ENCODE results near the gene ASCC3. TPM values are rescaled to one million over a fixed set of nuclear protein-coding genes. Genes with fewer than 3 reads are reported as not detected.

ASCC3 gene
- total and polyA plus RNA-seq, 2 donors (not counting 1 experiment from before 2014, with no cell fraction given) = 9.0 to 42.3 TPM

DNA sequence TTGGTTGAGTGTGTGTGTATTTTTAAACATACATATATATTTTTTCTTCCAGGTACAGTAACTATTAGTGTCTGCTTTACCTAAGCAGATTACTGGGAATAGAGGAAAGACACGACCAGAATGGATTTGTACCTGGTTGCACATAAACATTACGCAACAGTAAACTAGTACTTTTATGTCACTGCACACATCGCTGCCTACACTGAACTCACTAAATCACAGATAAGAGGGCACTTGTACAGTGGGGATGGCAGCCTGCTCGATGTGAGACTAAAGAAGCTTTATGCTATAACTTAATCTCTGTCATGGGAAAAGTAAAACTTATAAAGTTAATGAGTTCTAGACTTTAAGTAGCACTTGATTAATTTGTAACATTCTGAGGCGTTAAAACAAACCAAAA is 326.9 kb downstream of the ASCC3 start:
- no peaks in the 10 kb centered on the region for H3K27me3 ChIP-seq (replicated peaks in 1 of 4; ENCODE audit: control extremely low read depth in 1 of 4, control insufficient read depth in 3 of 4, insufficient read depth in 4 of 4, low read length in 3 of 4)
- no peaks in the 10 kb centered on the region for H3K9me3 ChIP-seq (ENCODE audit: control extremely low read depth in 1 of 3, control insufficient read depth in 2 of 3, insufficient read depth in 1 of 3, low read length in 2 of 3)
- no peak overlapping the region for H3K4me2 ChIP-seq (replicated peaks; ENCODE audit: low read depth, low read length, poor library complexity, severe bottlenecking)
- no peak for ATAC-seq (ENCODE audit: low read depth)
- H3K27ac ChIP-seq (ENCODE audit: low read length in 2 of 2) = no peak overlapping the region
- Mint-ChIP-seq H3K9me3 (ENCODE audit: insufficient read depth) (no peaks in the 10 kb centered on the region), H3K27ac (no peak overlapping the region), H3K27me3 (no peaks in the 10 kb centered on the region), H3K4me3 (no peak overlapping the region), H3K4me1 (no peaks in the 10 kb centered on the region)
- no peak for DNase-seq
- H3K36me3 ChIP-seq (replicated peaks in 1 of 2; ENCODE audit: control extremely low read depth in 1 of 2, control insufficient read depth in 1 of 2, extremely low read depth in 1 of 2, insufficient read depth in 2 of 2, low read length in 1 of 2) = peaks cover 0 to 2% of the 10 kb centered on the region in 2 experiments
- no peak overlapping the region for H2AFZ ChIP-seq (ENCODE audit: insufficient read depth, low read depth, low read length, poor library complexity, severe bottlenecking)
- no peaks in the 10 kb centered on the region for H4K20me1 ChIP-seq (ENCODE audit: control insufficient read depth, insufficient read depth, low read length, poor library complexity, severe bottlenecking)
- POLR2A ChIA-PET = no interaction called here
- H3K4me1 ChIP-seq (ENCODE audit: control insufficient read depth in 2 of 2, insufficient read depth in 2 of 2, low read length in 2 of 2) = no peaks in the 10 kb centered on the region
- TF ChIP-seq EZH2 (IDR thresholded peaks at IDR 0.05; ENCODE audit: borderline replicate concordance, insufficient read depth, low read depth, low read length, poor library complexity, severe bottlenecking) = no peak
- TF ChIP-seq, protein P1, sequence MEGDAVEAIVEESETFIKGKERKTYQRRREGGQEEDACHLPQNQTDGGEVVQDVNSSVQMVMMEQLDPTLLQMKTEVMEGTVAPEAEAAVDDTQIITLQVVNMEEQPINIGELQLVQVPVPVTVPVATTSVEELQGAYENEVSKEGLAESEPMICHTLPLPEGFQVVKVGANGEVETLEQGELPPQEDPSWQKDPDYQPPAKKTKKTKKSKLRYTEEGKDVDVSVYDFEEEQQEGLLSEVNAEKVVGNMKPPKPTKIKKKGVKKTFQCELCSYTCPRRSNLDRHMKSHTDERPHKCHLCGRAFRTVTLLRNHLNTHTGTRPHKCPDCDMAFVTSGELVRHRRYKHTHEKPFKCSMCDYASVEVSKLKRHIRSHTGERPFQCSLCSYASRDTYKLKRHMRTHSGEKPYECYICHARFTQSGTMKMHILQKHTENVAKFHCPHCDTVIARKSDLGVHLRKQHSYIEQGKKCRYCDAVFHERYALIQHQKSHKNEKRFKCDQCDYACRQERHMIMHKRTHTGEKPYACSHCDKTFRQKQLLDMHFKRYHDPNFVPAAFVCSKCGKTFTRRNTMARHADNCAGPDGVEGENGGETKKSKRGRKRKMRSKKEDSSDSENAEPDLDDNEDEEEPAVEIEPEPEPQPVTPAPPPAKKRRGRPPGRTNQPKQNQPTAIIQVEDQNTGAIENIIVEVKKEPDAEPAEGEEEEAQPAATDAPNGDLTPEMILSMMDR (IDR thresholded peaks at IDR 0.05) = no peak
- intact Hi-C loops (cut with micrococcal nuclease) = no loop called here
- CTCF ChIA-PET = no interaction called here
- H3K4me3 ChIP-seq (ENCODE audit: control extremely low read depth in 1 of 5, extremely low read depth in 1 of 5, insufficient read depth in 1 of 5, low read depth in 2 of 5, low read length in 4 of 5) = no peak overlapping the region
- H3K9ac ChIP-seq (ENCODE audit: low read length) = no peak overlapping the region
- H3K79me2 ChIP-seq (ENCODE audit: control insufficient read depth, insufficient read depth, low read length) = no peaks in the 10 kb centered on the region
- no CpG with 5 or more reads among the region's 5 CpGs for WGBS (ENCODE audit: insufficient coverage)

DNA sequence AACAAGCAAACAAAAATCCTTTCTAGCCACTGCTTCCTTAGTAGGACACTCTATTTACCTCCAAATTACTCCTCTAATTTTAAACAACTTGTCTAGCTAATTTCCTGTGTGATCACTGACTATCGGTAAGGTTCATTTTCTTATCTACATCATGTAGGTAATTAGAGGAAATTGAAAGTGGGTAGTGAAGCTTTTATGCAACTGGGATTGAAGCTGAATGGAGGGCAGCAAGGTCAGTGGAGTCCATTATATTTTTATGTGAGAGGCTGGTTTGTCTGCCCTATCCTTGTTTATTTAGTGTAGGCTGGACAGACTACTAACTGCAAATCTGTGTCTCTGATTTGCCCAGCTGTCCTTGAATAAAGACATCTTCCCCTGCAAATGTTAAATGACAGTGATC is 327.9 kb downstream of the ASCC3 start:
- ATAC-seq (ENCODE audit: low read depth) = no peak
- no peak overlapping the region for H2AFZ ChIP-seq (ENCODE audit: insufficient read depth, low read depth, low read length, poor library complexity, severe bottlenecking)
- ChIA-PET POLR2A (no interaction called here), CTCF (no interaction called here)
- Mint-ChIP-seq H3K9me3 (ENCODE audit: insufficient read depth) (no peaks in the 10 kb centered on the region), H3K4me1 (no peaks in the 10 kb centered on the region), H3K27ac (no peak overlapping the region), H3K4me3 (no peak overlapping the region), H3K27me3 (no peaks in the 10 kb centered on the region)
- H4K20me1 ChIP-seq (ENCODE audit: control insufficient read depth, insufficient read depth, low read length, poor library complexity, severe bottlenecking) = no peaks in the 10 kb centered on the region
- H3K4me3 ChIP-seq (ENCODE audit: control extremely low read depth in 1 of 5, extremely low read depth in 1 of 5, insufficient read depth in 1 of 5, low read depth in 2 of 5, low read length in 4 of 5) = no peak overlapping the region
- H3K4me2 ChIP-seq (replicated peaks; ENCODE audit: low read depth, low read length, poor library complexity, severe bottlenecking) = no peak overlapping the region
- no peaks in the 10 kb centered on the region for H3K27me3 ChIP-seq (replicated peaks in 1 of 4; ENCODE audit: control extremely low read depth in 1 of 4, control insufficient read depth in 3 of 4, insufficient read depth in 4 of 4, low read length in 3 of 4)
- no peak overlapping the region for H3K27ac ChIP-seq (ENCODE audit: low read length in 2 of 2)
- H3K9ac ChIP-seq (ENCODE audit: low read length) = no peak overlapping the region
- no peaks in the 10 kb centered on the region for H3K9me3 ChIP-seq (ENCODE audit: control extremely low read depth in 1 of 3, control insufficient read depth in 2 of 3, insufficient read depth in 1 of 3, low read length in 2 of 3)
- H3K79me2 ChIP-seq (ENCODE audit: control insufficient read depth, insufficient read depth, low read length) = no peaks in the 10 kb centered on the region
- peaks cover 0 to 3% of the 10 kb centered on the region in 2 experiments for H3K36me3 ChIP-seq (replicated peaks in 1 of 2; ENCODE audit: control extremely low read depth in 1 of 2, control insufficient read depth in 1 of 2, extremely low read depth in 1 of 2, insufficient read depth in 2 of 2, low read length in 1 of 2)
- DNase-seq = no peak
- no peaks in the 10 kb centered on the region for H3K4me1 ChIP-seq (ENCODE audit: control insufficient read depth in 2 of 2, insufficient read depth in 2 of 2, low read length in 2 of 2)
- WGBS (ENCODE audit: insufficient coverage) = no CpG with 5 or more reads among the region's 1 CpG
- intact Hi-C loops (cut with micrococcal nuclease) = no loop called here
- TF ChIP-seq, protein P1 (IDR thresholded peaks at IDR 0.05) = no peak
- TF ChIP-seq EZH2 (IDR thresholded peaks at IDR 0.05; ENCODE audit: borderline replicate concordance, insufficient read depth, low read depth, low read length, poor library complexity, severe bottlenecking) = no peak
